HepG2 (cell line): Measurements from ENCODE around the gene ADGRD1. TPM values are rescaled to one million over a fixed set of nuclear protein-coding genes. Genes with fewer than 3 reads are reported as not detected.
A peak's percentile ranks its signal among the peaks of the same experiment; 100 is the strongest.

Source experiments
- ARID5B ChIP-seq: IDR thresholded peaks from 2 replicates; pipeline ENCODE4 v1.4.0; 2020; ENCODE audit warnings: mild to moderate bottlenecking, missing genetic modification reagents
- CEBPB ChIP-seq: IDR thresholded peaks from 2 replicates; pipeline ENCODE4 v1.6.1; 2011; ENCODE audit warnings: low read depth, low read length, improper control_type of control experiment, borderline replicate concordance
- CREB1 ChIP-seq, 2 experiments: fragments of 450-650 bp in 1 of 2; IDR thresholded peaks; 2 replicates each; pipeline ENCODE4 v1.6.1; 2016 to 2017; ENCODE audit warnings: control low read depth in 1 of 2, mild to moderate bottlenecking in 1 of 2, missing compliant biosample characterization in 1 of 2, missing genetic modification characterization in 1 of 2
- EHMT2 ChIP-seq: fragments of 200-600 bp; sonication (generic); IDR thresholded peaks from 2 replicates; pipeline ENCODE4 v1.7.0; 2017; ENCODE audit warnings: antibody characterized with exemption, low read depth, low read length, borderline replicate concordance
- EZH2 ChIP-seq: conservative IDR thresholded peaks from 2 replicates; pipeline ENCODE4 v1.6.1; 2012; ENCODE audit warnings: mild to moderate bottlenecking, low read depth, low read length, moderate library complexity
- FOXJ3 ChIP-seq: sonication (generic); formaldehyde crosslinking; IDR thresholded peaks from 2 replicates; pipeline ENCODE4 v1.4.0; 2020; ENCODE audit warnings: missing genetic modification reagents, mild to moderate bottlenecking, borderline replicate concordance
- GRHL1 ChIP-seq: sonication (generic); formaldehyde crosslinking; conservative IDR thresholded peaks from 2 replicates; pipeline ENCODE4 v1.8.0; 2022; ENCODE audit warnings: missing genetic modification reagents
- HMG20A ChIP-seq: IDR thresholded peaks from 2 replicates; pipeline ENCODE4 v1.6.1; 2016; ENCODE audit warnings: borderline replicate concordance
- MIXL1 ChIP-seq: IDR thresholded peaks from 2 replicates; pipeline ENCODE4 v1.6.1; 2016
- SALL1 ChIP-seq: sonication (generic); formaldehyde crosslinking; IDR thresholded peaks from 2 replicates; pipeline ENCODE4 v1.8.0; 2022; ENCODE audit warnings: mild to moderate bottlenecking, missing genetic modification reagents
- SOX6 ChIP-seq, 2 experiments: fragments of 450-650 bp in 1 of 2; sonication (generic) in 1 of 2; formaldehyde crosslinking in 1 of 2; IDR thresholded peaks; 2 replicates each; pipeline versions ENCODE4 v1.4.0 to v1.6.1; 2017 to 2020; ENCODE audit warnings: antibody characterized with exemption in 1 of 2, mild to moderate bottlenecking in 1 of 2, missing genetic modification reagents in 1 of 2
- SRF ChIP-seq: IDR thresholded peaks from 2 replicates; pipeline ENCODE4 v1.6.1; 2011; ENCODE audit warnings: mild to moderate bottlenecking, low read depth, low read length, moderate library complexity
- STAT6 ChIP-seq: sonication (generic); formaldehyde crosslinking; IDR thresholded peaks from 2 replicates; pipeline ENCODE4 v1.4.0; 2020; ENCODE audit warnings: missing genetic modification reagents, mild to moderate bottlenecking, borderline replicate concordance
- ZNF276 ChIP-seq: sonication (generic); formaldehyde crosslinking; IDR thresholded peaks from 2 replicates; pipeline ENCODE4 v1.4.0; 2020; ENCODE audit warnings: mild to moderate bottlenecking, low read depth, missing genetic modification reagents
- ZNF660 ChIP-seq: sonication (generic); formaldehyde crosslinking; IDR thresholded peaks from 2 replicates; pipeline ENCODE4 v1.5.1; 2020; ENCODE audit warnings: mild to moderate bottlenecking, low read depth, missing genetic modification reagents, borderline replicate concordance
- polyA plus RNA-seq, 8 experiments: library from polyadenylated mRNA; depleted of rRNA in 3 of 8; stranded (reverse) in 7 of 8; unstranded in 1 of 8; fragments of >200 nt; fragmentation: Illumina TruSeq in 4 of 8; extraction: Trizol in 4 of 8; gene quantifications; 2 replicates each; pipeline versions ENCODE4 v1.2.1 to v1.2.3, GENCODE V29; 2011 to 2016; ENCODE audit warnings: low read depth in 4 of 8, missing spikeins in 1 of 8, mixed read lengths in 1 of 8; ENCODE audit not compliant: insufficient read depth in 1 of 8
- total RNA-seq, 5 experiments: library from RNA; depleted of rRNA; stranded (reverse); fragments of >200 nt; fragmentation: Illumina TruSeq; extraction: Trizol; gene quantifications; 2 replicates each; pipeline ENCODE4 v1.2.3, GENCODE V29; 2016; ENCODE audit warnings: low read depth in 1 of 5

The ADGRD1 gene
- total and polyA plus RNA-seq, 2 of the 13 experiments (the other 11 are each of a cell fraction or from before 2014, with no cell fraction given): 0.46 to 12.4 TPM

- TF ChIP-seq SOX6 (IDR thresholded peaks at IDR 0.05): no peak
- no peak; the same call in 1 of the 2 replicates for TF ChIP-seq SOX6 (CRISPR knock-in tag; IDR thresholded peaks at IDR 0.05)
- TF ChIP-seq EHMT2: peak; percentile 23; the same call in 1 of the 2 replicates
- TF ChIP-seq CEBPB: no peak
- TF ChIP-seq EZH2: no peak
- peak; percentile 46; the same call in 1 of the 2 replicates for TF ChIP-seq CREB1 (IDR thresholded peaks at IDR 0.05)
- TF ChIP-seq CREB1 (CRISPR knock-in tag; IDR thresholded peaks at IDR 0.05): no peak
- TF ChIP-seq SALL1: peak; percentile 16; the same call in 1 of the 2 replicates
- TF ChIP-seq ARID5B (CRISPR knock-in tag): peak; percentile 50
- no peak for TF ChIP-seq STAT6 (CRISPR knock-in tag)
- no peak for TF ChIP-seq ZNF276 (CRISPR knock-in tag)
- TF ChIP-seq HMG20A (CRISPR knock-in tag): no peak
- TF ChIP-seq GRHL1: no peak
- TF ChIP-seq FOXJ3 (CRISPR knock-in tag): no peak
- TF ChIP-seq ZNF660 (CRISPR knock-in tag): no peak
- no peak for TF ChIP-seq MIXL1
- TF ChIP-seq SRF: no peak
These were observed 30.7 kb downstream of the ADGRD1 start (continued) for GRCh38 chr12:130984183-130985058.
